Left lung (tissue), 10 donors: ENCODE measurements around the gene TMEM106C. TPM values are rescaled to one million over a fixed set of nuclear protein-coding genes. Genes with fewer than 3 reads are reported as not detected.

Source experiments
- ATAC-seq: fragments of 200-7000 bp; cut with Tn5 transposase; one replicate; pipeline ENCODE4 v1.9.1; 2020; ENCODE audit warnings: moderate library complexity
- DNase-seq, 4 donors: peaks; one replicate each; pipeline ENCODE4 v3.0.0-alpha.2; 2013 to 2020
- H3K27ac ChIP-seq, 2 donors: fragments of 200-600 bp; sonication (generic) in 1 of 2; one replicate each; pipeline versions ENCODE4 v1.5.0 to v1.8.0; 2020 to 2021
- H3K27me3 ChIP-seq, 2 donors: fragments of 200-600 bp; sonication (generic) in 1 of 2; one replicate each; pipeline versions ENCODE4 v1.5.0 to v1.8.0; 2020 to 2021
- H3K36me3 ChIP-seq, 2 donors: fragments of 200-600 bp; sonication (generic) in 1 of 2; one replicate each; pipeline versions ENCODE4 v1.5.0 to v1.8.0; 2020 to 2021
- H3K4me1 ChIP-seq, 2 donors: fragments of 200-600 bp; one replicate each; pipeline ENCODE4 v1.8.0; 2021
- H3K4me3 ChIP-seq, 2 donors: fragments of 200-600 bp; sonication (generic) in 1 of 2; one replicate each; pipeline versions ENCODE4 v1.5.0 to v1.8.0; 2020 to 2021; ENCODE audit warnings: mild to moderate bottlenecking in 1 of 2
- H3K9me3 ChIP-seq, 2 donors: fragments of 200-600 bp; sonication (generic) in 1 of 2; one replicate each; pipeline versions ENCODE4 v1.5.0 to v1.8.0; 2020 to 2021
- intact Hi-C, 2 donors: fragments of 100-400 bp; cut with DNase I; formaldehyde crosslinking; loops; one replicate each; pipeline versions ENCODE4 v1.11.2 to v1.14.2; 2022
- polyA plus RNA-seq, 6 donors: library from polyadenylated mRNA; unstranded; fragments of 120-200 nt; gene quantifications; one replicate each; pipeline ENCODE4 v1.2.1, GENCODE V29; 2013; ENCODE audit not compliant: insufficient read length in 6 of 6
- total RNA-seq, 2 donors: library from RNA; stranded (reverse); fragmentation: NEBNext Ultra II Directional; extraction: Animal tissue kit (Norgen Biotek cat#: 25700); gene quantifications; one replicate each; pipeline ENCODE4 v1.2.1, GENCODE V29; 2021
- TF ChIP-seq, protein P1 (sequence below), 2 donors: fragments of 200-600 bp; sonication (generic) in 1 of 2; IDR thresholded peaks; one replicate each; pipeline versions ENCODE4 v1.5.0 to v1.8.0; 2021; ENCODE audit warnings: antibody characterized with exemption in 2 of 2
- donor health status: DM: no; HTN: yes; CAD: no.
- donor health status: DM: no; HTN: no; CAD: no.

The TMEM106C gene
- total and polyA plus RNA-seq, 8 donors = 43.1 to 99.3 (median 82.1) TPM

DNA sequence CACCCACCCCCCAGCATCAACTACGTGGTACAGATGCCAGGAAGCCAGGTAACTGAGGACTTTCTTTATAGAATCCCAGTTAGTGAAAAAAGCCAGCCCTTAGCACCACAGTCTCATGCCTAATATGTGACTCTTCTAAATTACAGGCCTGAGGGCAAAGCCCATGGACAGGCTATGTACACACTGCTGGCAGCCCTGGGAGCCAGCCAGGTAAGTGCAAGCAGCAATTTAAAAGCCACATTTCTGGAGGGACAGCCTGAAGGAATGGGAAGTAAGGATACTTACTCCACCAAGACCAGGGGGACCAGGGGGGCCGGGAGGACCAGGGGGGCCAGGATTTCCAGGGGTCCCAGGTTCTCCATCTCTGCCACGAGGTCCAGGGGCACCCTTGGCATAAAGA, 33.9 kb downstream of the TMEM106C start:
- TF ChIP-seq, protein P1, sequence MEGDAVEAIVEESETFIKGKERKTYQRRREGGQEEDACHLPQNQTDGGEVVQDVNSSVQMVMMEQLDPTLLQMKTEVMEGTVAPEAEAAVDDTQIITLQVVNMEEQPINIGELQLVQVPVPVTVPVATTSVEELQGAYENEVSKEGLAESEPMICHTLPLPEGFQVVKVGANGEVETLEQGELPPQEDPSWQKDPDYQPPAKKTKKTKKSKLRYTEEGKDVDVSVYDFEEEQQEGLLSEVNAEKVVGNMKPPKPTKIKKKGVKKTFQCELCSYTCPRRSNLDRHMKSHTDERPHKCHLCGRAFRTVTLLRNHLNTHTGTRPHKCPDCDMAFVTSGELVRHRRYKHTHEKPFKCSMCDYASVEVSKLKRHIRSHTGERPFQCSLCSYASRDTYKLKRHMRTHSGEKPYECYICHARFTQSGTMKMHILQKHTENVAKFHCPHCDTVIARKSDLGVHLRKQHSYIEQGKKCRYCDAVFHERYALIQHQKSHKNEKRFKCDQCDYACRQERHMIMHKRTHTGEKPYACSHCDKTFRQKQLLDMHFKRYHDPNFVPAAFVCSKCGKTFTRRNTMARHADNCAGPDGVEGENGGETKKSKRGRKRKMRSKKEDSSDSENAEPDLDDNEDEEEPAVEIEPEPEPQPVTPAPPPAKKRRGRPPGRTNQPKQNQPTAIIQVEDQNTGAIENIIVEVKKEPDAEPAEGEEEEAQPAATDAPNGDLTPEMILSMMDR (IDR thresholded peaks at IDR 0.05) = no peak
- no peak for DNase-seq
- Histone ChIP-seq H3K9me3 (no peaks in the 10 kb centered on the region), H3K27me3 (peaks cover 28 to 72% of the 10 kb centered on the region in 2 donors), H3K36me3 (no peaks in the 10 kb centered on the region), H3K27ac (no peak overlapping the region), H3K4me1 (peaks cover 10 to 17% of the 10 kb centered on the region in 2 donors), H3K4me3 (no peak overlapping the region)
- ATAC-seq = no peak
- intact Hi-C loops = no loop called here

DNA sequence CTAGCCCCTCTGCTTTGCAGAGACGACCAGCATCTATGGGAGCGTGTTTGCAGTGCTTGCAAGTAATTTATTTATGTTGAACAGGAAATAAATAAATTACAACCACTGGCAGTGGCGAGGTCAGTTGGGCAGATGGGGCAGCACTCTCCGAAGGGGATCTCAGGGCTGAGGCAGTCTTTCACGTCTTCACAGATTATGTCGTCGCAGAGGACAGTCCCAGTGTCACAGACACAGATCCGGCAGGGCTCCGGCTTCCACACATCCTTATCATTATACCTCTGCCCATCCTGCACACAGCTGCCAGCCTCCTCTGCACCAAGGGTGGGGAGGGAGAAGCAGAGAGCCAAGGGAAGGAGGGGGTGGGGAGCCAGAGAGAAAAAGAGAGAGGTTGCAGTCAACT, 36.4 kb downstream of the TMEM106C start:
- TF ChIP-seq, protein P1 (IDR thresholded peaks at IDR 0.05) = no peak
- Histone ChIP-seq H3K36me3 (no peaks in the 10 kb centered on the region), H3K4me3 (no peak overlapping the region), H3K4me1 (peaks cover 26 to 40% of the 10 kb centered on the region in 2 donors), H3K27me3 (peaks cover 53 to 88% of the 10 kb centered on the region in 2 donors), H3K27ac (no peak overlapping the region), H3K9me3 (no peaks in the 10 kb centered on the region)
- ATAC-seq (no peak), DNase-seq (no peak)
- intact Hi-C loops = no loop called here

- ATAC-seq (peak; percentile 83), DNase-seq (peak in 2 of 4 donors; percentile 51 to 64)
- H3K27me3 ChIP-seq = peaks cover 65 to 93% of the 10 kb centered on the region in 2 donors
- H3K4me1 ChIP-seq = peaks cover 26 to 45% of the 10 kb centered on the region in 2 donors
- intact Hi-C loops = no loop called here
- TF ChIP-seq, protein P1 (IDR thresholded peaks at IDR 0.05) = no peak
- H3K27ac ChIP-seq = no peak overlapping the region
- H3K36me3 ChIP-seq = no peaks in the 10 kb centered on the region
- H3K4me3 ChIP-seq = peak overlapping the region; percentile 27
- no peaks in the 10 kb centered on the region for H3K9me3 ChIP-seq
Observed at GRCh38 chr12:48000878-48001504, 37.6 kb downstream of the TMEM106C start.

DNA sequence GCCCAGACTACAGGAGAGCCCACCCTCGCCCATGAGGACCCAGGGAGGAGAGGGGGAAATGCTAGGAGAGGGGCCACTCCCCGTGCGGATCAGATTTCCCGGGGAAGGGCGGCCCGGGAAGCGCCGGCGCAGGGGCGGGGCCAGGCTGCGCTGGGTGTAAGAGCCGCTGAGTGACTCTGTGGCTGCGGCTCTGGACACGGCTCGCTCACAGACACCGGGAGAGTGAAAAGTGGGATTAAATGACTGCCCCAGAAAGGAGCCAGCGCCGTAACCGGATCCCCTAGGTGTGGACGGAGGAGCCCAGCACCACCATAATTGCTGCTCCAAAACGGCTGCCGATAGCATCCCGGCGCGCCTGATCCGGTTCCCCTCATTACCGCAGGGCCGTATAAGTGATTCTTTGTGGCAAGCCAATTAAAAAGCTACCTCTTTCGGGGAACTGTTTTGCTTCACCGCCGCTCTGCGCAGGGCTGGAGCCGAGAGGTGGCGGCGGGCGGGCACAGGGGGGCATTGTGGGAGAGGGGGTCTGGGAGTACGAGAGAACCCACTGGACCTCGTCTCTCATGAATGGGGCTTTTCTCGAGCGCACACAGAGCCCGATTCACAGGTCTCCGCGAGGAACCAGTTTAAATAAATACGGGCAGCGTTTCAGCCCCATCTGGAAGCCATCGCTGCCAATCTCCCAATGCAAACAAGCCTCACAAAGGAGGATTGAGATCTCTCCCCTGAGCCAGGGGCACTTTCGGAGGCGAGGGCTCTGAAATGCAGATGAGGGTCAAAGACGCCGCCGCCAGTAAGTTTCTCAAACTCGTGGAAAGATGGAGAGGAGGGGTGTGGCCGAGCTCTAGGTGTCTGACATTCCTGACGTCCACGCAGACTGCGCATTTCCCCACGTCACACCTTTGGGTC, 38.4 kb downstream of the TMEM106C start:
- Histone ChIP-seq H3K27ac (no peak overlapping the region), H3K36me3 (no peaks in the 10 kb centered on the region), H3K27me3 (peaks cover 68 to 100% of the 10 kb centered on the region in 2 donors), H3K4me3 (peak overlapping the region; percentile 27), H3K4me1 (peaks cover 26 to 45% of the 10 kb centered on the region in 2 donors), H3K9me3 (no peaks in the 10 kb centered on the region)
- TF ChIP-seq, protein P1 (IDR thresholded peaks at IDR 0.05) = no peak
- intact Hi-C loops = no loop called here
- ATAC-seq (peak; percentile 89), DNase-seq (peak in 3 of 4 donors; percentile 53 to 83 (median 57))

DNA sequence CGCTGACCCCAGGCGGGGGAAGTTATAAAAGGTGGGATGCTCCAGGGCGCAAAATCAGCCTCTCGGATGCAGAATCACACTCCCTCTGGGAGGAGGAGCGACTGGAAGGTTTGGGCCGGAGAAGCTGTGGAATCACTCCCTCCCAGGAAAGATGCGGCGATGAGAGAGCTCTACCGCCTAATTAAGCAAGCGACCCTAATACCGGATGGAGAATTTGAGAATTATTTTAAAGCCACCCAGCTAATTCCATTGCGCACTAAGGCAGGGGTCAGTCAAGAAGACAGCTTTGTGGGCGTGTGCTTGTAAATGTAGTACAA, 39.0 kb downstream of the TMEM106C start:
- DNase-seq (no peak), ATAC-seq (no peak)
- Histone ChIP-seq H3K27ac (no peak overlapping the region), H3K36me3 (no peaks in the 10 kb centered on the region), H3K4me3 (no peak overlapping the region), H3K9me3 (no peaks in the 10 kb centered on the region), H3K27me3 (peaks cover 75 to 100% of the 10 kb centered on the region in 2 donors), H3K4me1 (peaks cover 26 to 45% of the 10 kb centered on the region in 2 donors)
- TF ChIP-seq, protein P1 (IDR thresholded peaks at IDR 0.05) = no peak
- intact Hi-C loops = no loop called here
